22Rv1 (cell line): ENCODE results near the gene WWC2.

Source experiments
- H3K27ac ChIP-seq: fragments of 450-650 bp; 2 replicates; pipeline ENCODE4 v1.5.1; 2017
- CTCF ChIP-seq: fragments of 450-650 bp; IDR thresholded peaks from 2 replicates; pipeline ENCODE4 v1.5.1; 2017; ENCODE audit warnings: mild to moderate bottlenecking
- ZFX ChIP-seq: fragments of 450-650 bp; IDR thresholded peaks from 2 replicates; pipeline ENCODE4 v1.6.1; 2017; ENCODE audit warnings: antibody characterized with exemption, borderline replicate concordance

Gene WWC2

GRCh38 chr4:183094393-183095198, 4.5 kb upstream of the WWC2 start:
- no peak overlapping the region for H3K27ac ChIP-seq

GRCh38 chr4:183095199-183095512, 3.9 kb upstream of the WWC2 start:
- TF ChIP-seq CTCF (no peak), ZFX (no peak)
- H3K27ac ChIP-seq, result no peak overlapping the region

More at GRCh38 chr4:183094393-183095198, 4.5 kb upstream of the WWC2 start:
- TF ChIP-seq CTCF, result no peak
- no peak for TF ChIP-seq ZFX

GRCh38 chr4:183096276-183096965, 2.6 kb upstream of the WWC2 start:
- no peak overlapping the region for H3K27ac ChIP-seq
- TF ChIP-seq ZFX (no peak), CTCF (no peak)

- TF ChIP-seq ZFX (no peak), CTCF (no peak)
- no peak overlapping the region for H3K27ac ChIP-seq
These were observed 1.6 kb upstream of the WWC2 start for GRCh38 chr4:183097231-183098018.

GRCh38 chr4:183098019-183098722, 886 bp upstream of the WWC2 start:
- no peak overlapping the region; the same call in 1 of the 2 replicates for H3K27ac ChIP-seq
- TF ChIP-seq ZFX (no peak), CTCF (no peak)

- H3K27ac ChIP-seq, result peak overlapping the region; percentile 49
- no peak for TF ChIP-seq ZFX
- TF ChIP-seq CTCF, result peak; percentile 7; the same call in 1 of the 2 replicates
These were observed 660 bp downstream of the WWC2 start for GRCh38 chr4:183099537-183100297.
